Neural cell (in vitro differentiated cells): ENCODE results near the gene TENT4B. TPM values are rescaled to one million over a fixed set of nuclear protein-coding genes. Genes with fewer than 3 reads are reported as not detected.

Source experiments
- H2AFZ ChIP-seq: fragments of 200-600, 300-800 bp; sonication (generic), shearing (Covaris generic); 2 replicates; pipeline ENCODE4 v1.6.0; 2014; ENCODE audit warnings: low read depth, mild to moderate bottlenecking, antibody characterized with exemption, low read length, moderate library complexity
- H3F3A ChIP-seq: fragments of 200-600 bp; shearing (Covaris generic); 2 replicates; pipeline ENCODE4 v1.6.1; 2016; ENCODE audit warnings: mild to moderate bottlenecking, moderate library complexity, mixed read lengths, antibody characterized with exemption, low read length; ENCODE audit not compliant: insufficient read depth, poor library complexity, severe bottlenecking
- H3K27ac ChIP-seq: fragments of 200-600, 300-800 bp; sonication (generic), shearing (Covaris generic); 2 replicates; pipeline ENCODE4 v1.5.1; 2014; ENCODE audit warnings: mild to moderate bottlenecking, low read length, moderate library complexity
- H3K27me3 ChIP-seq: fragments of 300-800, 200-600 bp; sonication (generic), shearing (Covaris generic); 2 replicates; pipeline ENCODE4 v1.6.0; 2014; ENCODE audit warnings: mild to moderate bottlenecking, low read depth, low read length, moderate library complexity; ENCODE audit not compliant: insufficient read depth
- H3K36me3 ChIP-seq: fragments of 300-800, 200-600 bp; sonication (generic), shearing (Covaris generic); 2 replicates; pipeline ENCODE4 v1.5.1; 2014; ENCODE audit warnings: mild to moderate bottlenecking, antibody characterized with exemption, low read length, moderate library complexity; ENCODE audit not compliant: insufficient read depth
- H3K4me2 ChIP-seq: fragments of 300-800, 200-600 bp; sonication (generic), shearing (Covaris generic); 2 replicates; pipeline ENCODE4 v1.6.0; 2014; ENCODE audit warnings: mild to moderate bottlenecking, low read length
- H3K4me3 ChIP-seq: fragments of 300-800, 200-600 bp; sonication (generic), shearing (Covaris generic); 2 replicates; pipeline ENCODE4 v1.5.1; 2014; ENCODE audit warnings: mild to moderate bottlenecking, low read length, moderate library complexity
- H3K79me2 ChIP-seq: fragments of 200-600 bp; shearing (Covaris generic); replicated peaks from 2 replicates; pipeline ENCODE4 v1.6.0; 2014; ENCODE audit warnings: mild to moderate bottlenecking, low read length, moderate library complexity; ENCODE audit not compliant: insufficient read depth
- H3K9ac ChIP-seq: fragments of 300-800, 200-600 bp; sonication (generic), shearing (Covaris generic); 2 replicates; pipeline ENCODE4 v1.6.1; 2016; ENCODE audit warnings: mild to moderate bottlenecking, low read length, mixed read lengths
- H3K9me2 ChIP-seq: fragments of 200-600 bp; shearing (Covaris generic); 2 replicates; pipeline ENCODE4 v1.6.1; 2016; ENCODE audit warnings: mild to moderate bottlenecking, low read length, mixed read lengths; ENCODE audit not compliant: insufficient read depth
- H3K9me3 ChIP-seq: fragments of 200-600, 300-800 bp; sonication (generic), shearing (Covaris generic); 2 replicates; pipeline ENCODE4 v1.6.1; 2016; ENCODE audit warnings: mild to moderate bottlenecking, mixed run types, low read length, moderate library complexity, mixed read lengths
- H4K20me1 ChIP-seq: fragments of 200-600 bp; shearing (Covaris generic); 2 replicates; pipeline ENCODE4 v1.6.1; 2016; ENCODE audit warnings: mild to moderate bottlenecking, mixed run types; ENCODE audit not compliant: insufficient read depth
- EP300 ChIP-seq: fragments of 450-650 bp; conservative IDR thresholded peaks from 2 replicates; pipeline ENCODE4 v1.6.1; 2014; ENCODE audit warnings: antibody characterized with exemption, mild to moderate bottlenecking, moderate library complexity; ENCODE audit not compliant: poor library complexity, severe bottlenecking
- EZH2 ChIP-seq: fragments of 200-600, 300-800 bp; shearing (Covaris generic), sonication (generic); IDR thresholded peaks from 2 replicates; pipeline ENCODE4 v1.6.1; 2014; ENCODE audit warnings: antibody characterized with exemption, low read length, borderline replicate concordance, mild to moderate bottlenecking; ENCODE audit not compliant: insufficient read depth, poor library complexity, severe bottlenecking
- MXI1 ChIP-seq: fragments of 450-650 bp; conservative IDR thresholded peaks from 2 replicates; pipeline ENCODE4 v1.6.1; 2014; ENCODE audit warnings: antibody characterized with exemption, mild to moderate bottlenecking; ENCODE audit not compliant: poor library complexity, severe bottlenecking
- POLR2AphosphoS5 ChIP-seq: IDR thresholded peaks from 2 replicates; pipeline ENCODE4 v1.6.1; 2012
- RAD21 ChIP-seq: fragments of 450-650 bp; conservative IDR thresholded peaks from 2 replicates; pipeline ENCODE4 v1.6.1; 2014; ENCODE audit warnings: antibody characterized with exemption, mild to moderate bottlenecking, moderate library complexity
- SMC3 ChIP-seq: fragments of 450-650 bp; conservative IDR thresholded peaks from 2 replicates; pipeline ENCODE4 v1.6.1; 2014; ENCODE audit warnings: antibody characterized with exemption, mild to moderate bottlenecking, moderate library complexity; ENCODE audit not compliant: poor library complexity
- TAF1 ChIP-seq: IDR thresholded peaks from 2 replicates; pipeline ENCODE4 v1.6.1; 2012; ENCODE audit warnings: low read depth
- polyA plus RNA-seq: library from polyadenylated mRNA; depleted of rRNA; stranded (reverse); fragments of >200 nt; gene quantifications from 2 replicates; pipeline ENCODE4 v1.2.3, GENCODE V29; 2014
- TF ChIP-seq, protein P1 (sequence below): fragments of 450-650 bp; IDR thresholded peaks from 2 replicates; pipeline ENCODE4 v1.5.1; 2014; ENCODE audit warnings: antibody characterized with exemption, mild to moderate bottlenecking, moderate library complexity; ENCODE audit not compliant: poor library complexity, severe bottlenecking
- TF ChIP-seq, protein P2 (sequence below): IDR thresholded peaks from 2 replicates; pipeline ENCODE4 v1.6.1; 2012; ENCODE audit warnings: borderline replicate concordance

Gene TENT4B
- polyA plus RNA-seq, 1 donor from 2014 or later, result 16.9 TPM

DNA sequence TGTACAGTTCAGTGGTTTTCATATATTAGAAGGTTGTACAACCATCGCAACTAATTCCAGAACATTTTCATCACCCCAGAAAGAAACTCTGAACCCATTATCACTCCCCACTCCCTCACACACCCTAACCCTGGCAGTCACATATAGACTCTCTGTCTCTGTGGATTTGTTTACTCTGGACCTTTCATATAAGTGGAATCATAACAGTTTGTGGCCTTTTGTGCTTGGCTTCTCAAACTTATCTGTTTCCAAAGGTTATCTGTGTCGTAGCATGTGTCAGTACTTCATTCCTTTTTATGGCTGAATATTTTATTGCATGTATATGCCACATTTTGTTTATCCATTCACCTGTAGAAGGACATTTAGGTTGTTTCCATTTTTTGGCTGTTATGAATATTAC is 12.4 kb downstream of the TENT4B start:
- H3K27me3 ChIP-seq, result no peaks in the 10 kb centered on the region
- H3K27ac ChIP-seq, result no peak overlapping the region
- no peak for TF ChIP-seq TAF1
- no peak for TF ChIP-seq EZH2
- no peak for TF ChIP-seq EP300
- TF ChIP-seq RAD21, result no peak
- TF ChIP-seq, protein P1, sequence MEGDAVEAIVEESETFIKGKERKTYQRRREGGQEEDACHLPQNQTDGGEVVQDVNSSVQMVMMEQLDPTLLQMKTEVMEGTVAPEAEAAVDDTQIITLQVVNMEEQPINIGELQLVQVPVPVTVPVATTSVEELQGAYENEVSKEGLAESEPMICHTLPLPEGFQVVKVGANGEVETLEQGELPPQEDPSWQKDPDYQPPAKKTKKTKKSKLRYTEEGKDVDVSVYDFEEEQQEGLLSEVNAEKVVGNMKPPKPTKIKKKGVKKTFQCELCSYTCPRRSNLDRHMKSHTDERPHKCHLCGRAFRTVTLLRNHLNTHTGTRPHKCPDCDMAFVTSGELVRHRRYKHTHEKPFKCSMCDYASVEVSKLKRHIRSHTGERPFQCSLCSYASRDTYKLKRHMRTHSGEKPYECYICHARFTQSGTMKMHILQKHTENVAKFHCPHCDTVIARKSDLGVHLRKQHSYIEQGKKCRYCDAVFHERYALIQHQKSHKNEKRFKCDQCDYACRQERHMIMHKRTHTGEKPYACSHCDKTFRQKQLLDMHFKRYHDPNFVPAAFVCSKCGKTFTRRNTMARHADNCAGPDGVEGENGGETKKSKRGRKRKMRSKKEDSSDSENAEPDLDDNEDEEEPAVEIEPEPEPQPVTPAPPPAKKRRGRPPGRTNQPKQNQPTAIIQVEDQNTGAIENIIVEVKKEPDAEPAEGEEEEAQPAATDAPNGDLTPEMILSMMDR, result no peak
- TF ChIP-seq POLR2AphosphoS5, result no peak
- no peak for TF ChIP-seq SMC3
- peaks cover 37% of the 10 kb centered on the region for H3K79me2 ChIP-seq
- H3K9me2 ChIP-seq, result no peaks in the 10 kb centered on the region
- no peak overlapping the region for H2AFZ ChIP-seq
- no peak overlapping the region for H3K4me2 ChIP-seq
- H3K9me3 ChIP-seq, result no peaks in the 10 kb centered on the region
- H3K9ac ChIP-seq, result no peak overlapping the region
- H3K36me3 ChIP-seq, result no peaks in the 10 kb centered on the region
- no peak overlapping the region for H3K4me3 ChIP-seq
- no peaks in the 10 kb centered on the region for H3F3A ChIP-seq
- H4K20me1 ChIP-seq, result no peaks in the 10 kb centered on the region

DNA sequence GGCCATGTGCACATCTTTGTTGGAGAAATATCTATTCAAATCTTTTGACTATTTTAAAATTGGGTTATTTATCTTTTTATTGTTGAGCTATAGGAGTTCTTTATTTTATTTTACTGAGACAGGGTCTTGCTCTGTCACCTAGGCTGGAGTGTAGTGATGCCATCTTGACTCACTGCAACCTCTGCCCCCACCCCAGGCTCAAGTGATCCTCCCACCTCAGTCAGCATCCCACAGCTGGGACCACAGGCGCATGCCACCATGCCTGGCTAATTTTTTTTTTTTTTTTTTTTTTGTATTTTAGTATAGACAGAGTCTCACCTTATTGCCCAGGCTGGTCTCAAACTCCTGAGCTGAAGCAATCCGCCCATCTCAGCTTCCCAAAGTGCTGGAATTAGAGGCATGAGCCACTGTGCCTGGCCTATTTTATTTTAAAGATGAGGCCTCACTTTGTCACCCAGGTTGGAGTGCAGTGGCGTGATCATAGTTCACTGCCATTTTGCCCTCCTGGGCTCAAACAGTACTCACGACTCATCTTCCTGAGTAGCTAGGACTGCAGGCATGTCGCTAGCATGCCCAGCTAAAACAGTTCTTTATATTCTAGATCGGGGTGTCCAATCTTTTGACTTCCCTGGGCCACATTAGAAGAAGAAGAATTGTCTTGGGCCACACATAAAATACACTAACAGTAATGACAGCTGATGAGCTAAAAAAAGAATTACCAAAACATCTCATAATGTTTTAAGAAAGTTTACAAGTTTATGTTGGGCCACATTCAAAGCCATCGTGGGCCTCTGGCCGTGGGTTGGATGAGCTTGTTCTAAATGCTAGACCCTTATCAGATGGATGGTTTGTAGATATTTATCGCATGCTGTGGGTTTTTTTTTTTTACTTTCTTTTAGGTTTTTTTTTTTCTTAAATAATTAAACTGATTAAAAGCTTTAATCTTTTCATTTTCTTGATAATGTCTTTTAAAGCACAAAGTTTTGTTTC is 13.7 kb downstream of the TENT4B start:
- no peak overlapping the region for H2AFZ ChIP-seq
- H3K9me2 ChIP-seq, result no peaks in the 10 kb centered on the region
- no peak overlapping the region for H3K4me2 ChIP-seq
- no peak for TF ChIP-seq SMC3
- TF ChIP-seq POLR2AphosphoS5, result no peak
- no peak for TF ChIP-seq MXI1
- TF ChIP-seq, protein P1, result no peak
- no peak for TF ChIP-seq EP300
- H3K36me3 ChIP-seq, result no peaks in the 10 kb centered on the region
- no peaks in the 10 kb centered on the region for H3K9me3 ChIP-seq
- H3F3A ChIP-seq, result no peaks in the 10 kb centered on the region
- no peaks in the 10 kb centered on the region for H3K27me3 ChIP-seq
- peaks cover 36% of the 10 kb centered on the region for H3K79me2 ChIP-seq
- no peak overlapping the region for H3K4me3 ChIP-seq
- no peaks in the 10 kb centered on the region for H4K20me1 ChIP-seq
- no peak overlapping the region for H3K27ac ChIP-seq
- H3K9ac ChIP-seq, result no peak overlapping the region

DNA sequence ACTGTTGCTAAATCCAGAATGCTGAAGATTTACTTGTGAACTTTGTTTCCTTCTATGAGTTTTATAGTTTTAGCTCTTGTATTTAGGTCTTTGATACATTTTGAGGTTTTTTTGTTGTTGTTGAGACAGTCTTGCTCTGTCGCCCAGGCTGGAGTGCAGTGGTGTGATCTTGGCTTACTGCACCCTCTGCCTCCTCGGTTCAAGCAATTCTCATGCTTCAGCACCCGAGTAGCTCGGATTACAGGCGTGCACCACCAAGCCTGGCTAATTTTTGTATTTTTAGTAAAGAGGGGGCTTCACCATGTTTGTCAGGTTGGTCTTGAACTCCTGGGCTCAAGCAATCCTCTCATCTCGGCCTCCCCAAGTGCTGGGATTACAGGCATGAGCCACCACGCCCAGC is 14.4 kb downstream of the TENT4B start:
- H3K36me3 ChIP-seq, result no peaks in the 10 kb centered on the region
- H3K9me3 ChIP-seq, result no peaks in the 10 kb centered on the region
- H3K9me2 ChIP-seq, result no peaks in the 10 kb centered on the region
- H4K20me1 ChIP-seq, result no peaks in the 10 kb centered on the region
- H3K9ac ChIP-seq, result no peak overlapping the region
- no peaks in the 10 kb centered on the region for H3F3A ChIP-seq
- TF ChIP-seq, protein P2, sequence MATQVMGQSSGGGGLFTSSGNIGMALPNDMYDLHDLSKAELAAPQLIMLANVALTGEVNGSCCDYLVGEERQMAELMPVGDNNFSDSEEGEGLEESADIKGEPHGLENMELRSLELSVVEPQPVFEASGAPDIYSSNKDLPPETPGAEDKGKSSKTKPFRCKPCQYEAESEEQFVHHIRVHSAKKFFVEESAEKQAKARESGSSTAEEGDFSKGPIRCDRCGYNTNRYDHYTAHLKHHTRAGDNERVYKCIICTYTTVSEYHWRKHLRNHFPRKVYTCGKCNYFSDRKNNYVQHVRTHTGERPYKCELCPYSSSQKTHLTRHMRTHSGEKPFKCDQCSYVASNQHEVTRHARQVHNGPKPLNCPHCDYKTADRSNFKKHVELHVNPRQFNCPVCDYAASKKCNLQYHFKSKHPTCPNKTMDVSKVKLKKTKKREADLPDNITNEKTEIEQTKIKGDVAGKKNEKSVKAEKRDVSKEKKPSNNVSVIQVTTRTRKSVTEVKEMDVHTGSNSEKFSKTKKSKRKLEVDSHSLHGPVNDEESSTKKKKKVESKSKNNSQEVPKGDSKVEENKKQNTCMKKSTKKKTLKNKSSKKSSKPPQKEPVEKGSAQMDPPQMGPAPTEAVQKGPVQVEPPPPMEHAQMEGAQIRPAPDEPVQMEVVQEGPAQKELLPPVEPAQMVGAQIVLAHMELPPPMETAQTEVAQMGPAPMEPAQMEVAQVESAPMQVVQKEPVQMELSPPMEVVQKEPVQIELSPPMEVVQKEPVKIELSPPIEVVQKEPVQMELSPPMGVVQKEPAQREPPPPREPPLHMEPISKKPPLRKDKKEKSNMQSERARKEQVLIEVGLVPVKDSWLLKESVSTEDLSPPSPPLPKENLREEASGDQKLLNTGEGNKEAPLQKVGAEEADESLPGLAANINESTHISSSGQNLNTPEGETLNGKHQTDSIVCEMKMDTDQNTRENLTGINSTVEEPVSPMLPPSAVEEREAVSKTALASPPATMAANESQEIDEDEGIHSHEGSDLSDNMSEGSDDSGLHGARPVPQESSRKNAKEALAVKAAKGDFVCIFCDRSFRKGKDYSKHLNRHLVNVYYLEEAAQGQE, result no peak
- TF ChIP-seq, protein P1, result no peak
- TF ChIP-seq MXI1, result no peak
- no peak for TF ChIP-seq POLR2AphosphoS5
- no peak for TF ChIP-seq RAD21
- TF ChIP-seq TAF1, result no peak
- no peak for TF ChIP-seq EZH2
- TF ChIP-seq SMC3, result no peak
- no peak for TF ChIP-seq EP300
- peaks cover 35% of the 10 kb centered on the region for H3K79me2 ChIP-seq
- no peaks in the 10 kb centered on the region for H3K27me3 ChIP-seq
- no peak overlapping the region for H3K27ac ChIP-seq
- no peak overlapping the region for H3K4me2 ChIP-seq
- no peak overlapping the region for H3K4me3 ChIP-seq
- no peak overlapping the region for H2AFZ ChIP-seq
